Vagina (tissue), 2 donors: ENCODE results near the gene RHCE.

Experiments
- POLR2A ChIP-seq, 2 donors: fragments of 450-650 bp; IDR thresholded peaks; one replicate each; pipeline ENCODE4 v1.6.1; 2017; ENCODE audit warnings: antibody characterized with exemption in 2 of 2, mild to moderate bottlenecking in 2 of 2, moderate library complexity in 2 of 2
- POLR2AphosphoS5 ChIP-seq, 2 donors: sonication (generic); formaldehyde crosslinking; IDR thresholded peaks; one replicate each; pipeline ENCODE4 v1.9.0; 2017; ENCODE audit warnings: antibody characterized with exemption in 2 of 2, mild to moderate bottlenecking in 2 of 2, low read depth in 1 of 2; ENCODE audit not compliant: insufficient read depth in 1 of 2

GRCh38 chr1:25356848-25357247 is 63.8 kb downstream of the RHCE start:
- TF ChIP-seq POLR2AphosphoS5 (IDR thresholded peaks at IDR 0.05; ENCODE audit: insufficient read depth in 1 of 2, low read depth in 1 of 2), result no peak
- no peak for TF ChIP-seq POLR2A (IDR thresholded peaks at IDR 0.05)
